OCI-LY3 (cell line): ENCODE results near the gene LIN28A.

Experiments used
- CTCF ChIP-seq: fragments of 200-600, 300-600 bp; sonication (generic); IDR thresholded peaks from 2 replicates; pipeline ENCODE4 v1.5.1; 2014; ENCODE audit warnings: antibody characterized with exemption, low read length, low read depth
- EZH2phosphoT487 ChIP-seq: fragments of 200-600 bp; shearing (Covaris generic); IDR thresholded peaks from 2 replicates; pipeline ENCODE4 v1.6.1; 2018; ENCODE audit warnings: antibody characterized with exemption, mixed run types, low read depth

GRCh38 chr1:26409191-26409807 lies 1.3 kb upstream of the LIN28A start:
- TF ChIP-seq CTCF (no peak), EZH2phosphoT487 (no peak)
